KG1 (cell line): ENCODE measurements around the gene MORF4L1.
A peak's percentile ranks its signal among the peaks of the same experiment; 100 is the strongest.
"Not testable (repeated sequence)": the region's sequence is repeated elsewhere in the genome, so short reads cannot be mapped to it uniquely, and the experiment has no call there.

ENCODE experiments used
- DNase-seq: peaks from one replicate; lab custom pipeline; 2025; lab: John Stamatoyannopoulos, UW

MORF4L1 gene, protein sequence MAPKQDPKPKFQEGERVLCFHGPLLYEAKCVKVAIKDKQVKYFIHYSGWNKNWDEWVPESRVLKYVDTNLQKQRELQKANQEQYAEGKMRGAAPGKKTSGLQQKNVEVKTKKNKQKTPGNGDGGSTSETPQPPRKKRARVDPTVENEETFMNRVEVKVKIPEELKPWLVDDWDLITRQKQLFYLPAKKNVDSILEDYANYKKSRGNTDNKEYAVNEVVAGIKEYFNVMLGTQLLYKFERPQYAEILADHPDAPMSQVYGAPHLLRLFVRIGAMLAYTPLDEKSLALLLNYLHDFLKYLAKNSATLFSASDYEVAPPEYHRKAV

GRCh38 chr15:78872155-78872971 lies at the start of gene MORF4L1:
MORF4L1 (plus strand) TSS chr15:78872890; CDS start chr15:78873018, 128 bp downstream.
- peak; percentile 58 for DNase-seq

- no peak for DNase-seq
Observed at GRCh38 chr15:78828920-78829319, 43.8 kb upstream of the MORF4L1 start.

DNA sequence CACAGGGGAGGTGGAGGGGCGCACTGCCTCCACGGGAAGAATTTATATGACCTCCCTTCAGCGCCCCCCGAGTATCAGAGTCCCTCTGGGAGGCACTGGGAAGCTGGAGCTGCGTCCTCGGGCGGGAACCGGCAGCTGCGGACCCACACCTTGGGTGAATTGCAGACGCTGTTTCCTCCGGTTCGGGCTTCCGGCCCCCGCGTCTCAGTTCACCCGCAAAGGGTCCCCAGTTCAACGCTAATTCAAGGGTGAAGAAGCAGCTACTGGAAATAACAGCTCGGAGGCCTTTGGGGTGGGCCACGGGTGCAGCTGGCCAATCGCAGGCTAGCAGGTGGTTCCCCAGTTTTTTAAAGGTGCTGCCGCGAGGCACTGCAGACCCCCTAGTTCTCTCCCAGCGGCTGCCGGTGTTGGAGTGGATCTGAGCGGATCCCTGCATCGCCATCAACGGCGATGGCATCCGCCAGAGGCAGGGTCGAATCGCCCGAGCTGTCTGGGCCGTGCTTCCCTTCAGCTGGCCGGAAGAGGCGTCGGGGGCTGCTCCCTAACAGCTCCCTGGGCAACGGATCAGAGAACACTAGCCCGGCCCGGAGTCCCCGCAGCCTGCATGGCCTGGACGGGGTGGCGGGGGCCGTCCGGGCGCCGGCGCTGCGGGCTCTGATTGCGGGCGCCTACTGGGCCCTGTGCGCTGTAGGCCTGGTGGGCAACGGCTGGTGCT lies 42.0 kb upstream of the MORF4L1 start:
- DNase-seq: no peak

DNA sequence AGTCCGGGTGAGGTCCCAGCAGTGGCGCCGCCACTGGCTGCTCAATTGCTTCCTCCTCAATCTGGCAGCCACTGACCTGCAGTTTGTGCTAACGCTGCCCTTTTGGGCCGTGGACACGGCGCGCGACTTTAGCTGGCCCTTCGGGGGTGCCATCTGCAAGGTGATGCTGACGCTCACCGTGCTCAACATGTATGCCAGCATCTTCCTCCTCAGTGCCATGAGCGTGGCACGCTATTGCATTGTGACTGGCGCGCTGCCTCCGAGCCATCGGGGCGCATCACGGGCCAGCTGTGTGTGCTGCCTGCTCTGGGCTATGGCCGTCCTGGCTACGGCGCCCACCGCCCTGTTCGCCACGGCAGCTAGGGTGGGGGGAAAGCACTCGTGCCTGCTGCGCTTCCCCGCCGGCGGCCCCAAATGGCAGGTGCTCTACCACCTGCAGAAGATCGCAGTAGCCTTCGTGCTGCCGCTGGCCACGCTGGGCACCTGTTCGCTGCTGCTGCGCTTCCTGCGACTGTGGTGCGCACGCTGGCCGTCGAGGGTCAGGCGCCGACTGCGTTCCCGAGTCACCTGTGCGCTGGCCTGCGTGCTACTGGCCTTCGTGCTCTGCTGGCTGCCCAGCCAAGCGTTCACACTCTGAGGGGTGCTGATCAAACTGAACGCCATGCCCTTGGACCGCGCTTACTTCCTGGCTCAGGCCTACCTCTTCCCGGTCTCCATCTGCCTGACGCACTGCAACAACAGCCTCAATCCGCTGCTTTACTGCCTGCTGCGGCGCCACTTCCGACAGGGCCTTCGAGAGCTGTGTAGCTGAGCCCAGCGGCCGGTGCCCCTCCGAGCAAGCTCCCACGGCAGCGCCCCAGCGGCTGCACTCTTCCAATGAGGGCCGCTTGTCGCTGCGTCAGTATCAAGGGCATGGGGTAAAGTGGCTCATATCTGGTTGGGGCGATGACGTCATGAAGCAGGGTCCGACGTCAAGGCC lies 41.2 kb upstream of the MORF4L1 start:
- no peak for DNase-seq

- DNase-seq: no peak
Observed at GRCh38 chr15:78836333-78836732, 36.4 kb upstream of the MORF4L1 start.

DNA sequence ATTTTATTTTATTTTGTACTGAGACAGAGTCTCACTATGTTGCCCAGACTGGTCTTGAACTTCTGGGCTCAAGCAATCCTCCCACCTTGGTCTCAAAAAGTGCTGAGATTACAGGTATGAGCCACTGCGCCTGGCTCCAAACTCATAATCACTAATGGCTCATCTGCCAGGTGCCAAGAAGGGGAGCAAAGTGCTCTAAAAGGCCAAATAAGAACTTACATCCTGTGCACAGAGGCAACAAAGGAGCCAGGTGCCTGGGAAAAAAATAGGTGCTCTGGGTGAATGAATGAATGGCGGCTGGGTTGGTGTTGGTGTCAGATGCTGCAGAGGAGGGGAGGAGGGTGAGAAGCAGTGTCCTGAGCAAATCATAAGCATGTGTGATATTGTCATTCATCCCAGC lies 35.6 kb upstream of the MORF4L1 start:
- no peak for DNase-seq

GRCh38 chr15:78837543-78837942 lies 35.1 kb upstream of the MORF4L1 start:
- no peak for DNase-seq

DNA sequence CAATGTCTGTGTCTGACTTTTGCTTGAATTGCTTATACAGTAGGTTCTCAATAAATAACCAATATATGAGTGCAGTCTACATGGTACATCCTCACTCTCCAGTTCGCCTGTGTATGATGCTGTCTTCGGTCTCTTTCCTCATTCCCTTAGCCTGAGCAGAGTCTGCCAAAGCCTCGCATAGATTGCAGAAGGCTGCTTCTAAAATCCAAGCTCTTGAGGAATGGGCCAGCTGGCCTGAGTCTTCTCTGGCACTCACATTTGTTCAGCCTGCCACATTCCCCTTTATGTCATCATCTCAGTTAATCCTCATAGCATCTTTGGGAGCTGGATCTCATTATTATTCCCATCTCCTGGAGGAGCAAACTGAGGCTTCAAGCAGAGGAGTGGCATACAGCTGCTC lies 34.2 kb upstream of the MORF4L1 start:
- no peak for DNase-seq

DNA sequence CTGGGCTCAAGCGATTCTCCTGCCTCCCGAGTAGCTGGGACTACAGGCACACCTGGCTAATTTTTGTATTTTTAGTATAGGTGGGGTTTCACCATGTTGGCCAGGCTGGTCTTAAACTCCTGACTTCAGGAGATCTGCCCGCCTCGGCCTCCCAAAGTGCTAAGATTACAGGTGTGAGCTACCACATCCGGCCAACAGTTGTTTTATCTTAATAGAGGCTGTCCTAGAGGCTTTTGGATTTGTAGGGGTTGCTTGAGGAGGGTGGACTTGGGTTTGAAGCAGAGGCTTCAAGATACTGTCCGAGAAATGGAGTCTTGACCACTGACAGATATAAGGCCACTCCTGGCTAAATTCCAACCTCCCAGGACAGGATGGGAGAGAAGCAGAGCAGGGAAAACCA lies 33.5 kb upstream of the MORF4L1 start:
- DNase-seq: not testable (repeated sequence)

DNA sequence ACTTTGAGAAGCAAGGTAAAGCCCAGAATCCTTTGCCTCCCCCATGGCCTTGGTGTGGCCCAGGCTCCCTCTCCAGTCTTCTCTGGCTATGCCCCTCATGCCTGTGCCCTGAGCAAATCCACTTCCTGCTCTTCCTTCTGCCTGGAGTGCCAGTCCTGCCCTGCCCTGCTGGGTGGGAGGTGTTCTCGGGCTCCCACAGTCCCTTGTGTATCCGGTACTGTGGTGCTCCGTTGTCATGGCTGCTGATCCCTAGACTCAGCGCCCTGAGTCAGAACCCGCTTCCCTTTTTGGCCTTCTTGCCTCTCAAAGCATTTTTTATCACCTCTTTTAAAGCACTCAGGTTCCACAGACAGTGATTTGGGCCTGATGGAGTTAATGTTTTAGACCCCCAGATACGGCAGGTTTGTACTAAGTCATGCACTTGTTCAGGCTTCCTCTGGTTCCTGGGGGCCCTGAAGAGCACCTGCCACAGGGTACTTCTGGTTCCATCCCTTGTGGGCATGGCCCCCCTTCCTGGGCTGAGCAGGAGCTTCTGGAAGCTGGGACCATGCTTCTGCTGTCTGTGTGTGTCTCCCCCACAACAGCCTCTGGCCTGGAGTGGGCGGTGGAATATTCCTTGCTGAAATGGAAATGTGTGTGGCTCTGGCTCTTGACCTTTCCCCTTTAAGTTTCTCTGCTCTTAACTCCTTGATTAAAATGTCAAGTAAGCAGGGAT lies 31.9 kb upstream of the MORF4L1 start:
- DNase-seq: no peak

- DNase-seq: no peak
Observed at GRCh38 chr15:78841376-78841706, 31.3 kb upstream of the MORF4L1 start.

GRCh38 chr15:78841891-78842290 lies 30.8 kb upstream of the MORF4L1 start:
- DNase-seq: no peak

- no peak for DNase-seq
Observed at GRCh38 chr15:78842519-78842918, 30.2 kb upstream of the MORF4L1 start.

DNA sequence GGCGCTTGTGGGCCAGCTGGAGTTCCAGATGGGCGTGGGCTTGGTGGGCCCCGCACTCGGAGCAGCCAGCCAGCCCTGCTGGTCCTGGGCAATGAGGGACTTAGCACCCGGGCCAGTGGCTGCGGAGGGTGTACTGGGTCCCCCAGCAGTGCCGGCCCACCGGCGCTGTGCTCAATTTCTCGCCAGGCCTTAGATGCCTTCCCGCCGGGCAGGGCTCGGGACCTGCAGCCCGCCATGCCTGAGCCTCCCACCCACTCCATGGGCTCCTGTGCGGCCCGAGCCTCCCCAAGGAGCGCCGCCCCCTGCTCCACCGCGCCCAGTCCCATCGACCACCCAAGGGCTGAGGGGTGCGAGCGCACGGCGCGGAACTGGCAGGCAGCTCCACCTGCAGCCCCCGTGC lies 25.8 kb upstream of the MORF4L1 start:
- DNase-seq: not testable (repeated sequence)

- not testable (repeated sequence) for DNase-seq
Observed at GRCh38 chr15:78847387-78847906, 25.2 kb upstream of the MORF4L1 start.

- no peak for DNase-seq
Observed at GRCh38 chr15:78850352-78850751, 22.3 kb upstream of the MORF4L1 start.

DNA sequence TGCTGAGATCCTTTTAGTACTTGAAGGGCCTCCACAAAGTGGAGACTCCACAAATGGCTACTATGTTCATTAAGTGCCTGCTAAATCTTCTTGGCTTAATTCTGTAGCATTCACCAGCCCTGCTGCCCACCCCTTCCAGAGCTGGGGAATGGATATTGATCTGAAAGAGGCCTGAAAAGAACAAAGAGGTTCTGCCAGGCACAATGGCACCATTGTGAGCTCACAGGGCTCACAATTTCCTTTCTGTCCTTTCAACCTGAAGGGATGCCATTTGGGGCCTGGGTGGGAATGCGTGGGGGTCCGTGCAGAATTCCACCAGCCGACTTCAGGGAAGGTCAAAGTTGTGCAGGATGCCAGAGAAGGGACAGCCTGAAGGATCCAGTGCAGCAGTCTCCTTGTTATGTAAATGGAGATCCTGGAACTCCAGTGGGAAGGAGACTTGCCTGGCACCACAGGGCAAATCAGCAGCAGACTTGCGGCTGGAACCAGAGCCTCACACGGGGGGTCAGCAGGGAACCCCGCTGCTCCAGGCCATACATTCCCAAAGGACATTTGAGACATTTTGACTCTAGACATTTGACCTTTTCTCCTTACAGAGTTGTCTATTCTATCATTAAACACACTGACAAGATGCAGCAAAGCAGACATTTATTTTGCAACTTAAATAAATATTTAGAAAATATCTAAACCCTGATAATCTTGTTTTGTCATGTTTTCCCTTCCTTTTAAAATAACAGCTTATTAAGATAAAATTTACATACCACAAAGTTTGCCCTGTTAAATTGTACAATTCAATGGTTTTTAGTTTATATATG lies 21.5 kb upstream of the MORF4L1 start:
- DNase-seq: no peak

DNA sequence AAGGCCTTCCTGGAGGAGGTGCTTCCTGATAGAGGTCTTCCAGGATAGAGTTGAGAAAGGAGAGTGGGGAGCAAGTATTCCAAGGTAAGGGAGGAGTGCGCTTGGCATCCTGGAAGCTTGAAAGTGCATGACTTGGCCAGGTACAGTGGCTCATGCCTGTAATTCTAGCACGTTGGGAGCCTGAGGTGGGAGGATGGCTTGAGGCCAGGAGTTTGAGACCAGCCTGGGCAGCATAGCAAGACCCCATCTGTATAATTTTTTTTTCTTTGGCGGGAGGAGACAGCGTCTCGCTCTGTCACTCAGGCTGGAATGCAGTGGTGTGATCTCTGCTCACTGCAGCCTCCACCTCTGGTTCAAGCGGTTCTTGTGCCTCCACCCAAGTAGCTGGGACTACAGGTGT lies 19.2 kb upstream of the MORF4L1 start:
- no peak for DNase-seq

GRCh38 chr15:78854833-78855372 lies 17.8 kb upstream of the MORF4L1 start:
- no peak for DNase-seq

- DNase-seq: no peak
Observed at GRCh38 chr15:78855746-78856145, 16.9 kb upstream of the MORF4L1 start.
